ELF-1 (cell line): ENCODE measurements around the gene JMY.
A peak's percentile ranks its signal among the peaks of the same experiment; 100 is the strongest.

Source experiments
- DNase-seq: peaks from one replicate; pipeline ENCODE4 v3.0.0-alpha.2; 2016; ENCODE audit warnings: low read depth, low spot score

The JMY gene

DNA sequence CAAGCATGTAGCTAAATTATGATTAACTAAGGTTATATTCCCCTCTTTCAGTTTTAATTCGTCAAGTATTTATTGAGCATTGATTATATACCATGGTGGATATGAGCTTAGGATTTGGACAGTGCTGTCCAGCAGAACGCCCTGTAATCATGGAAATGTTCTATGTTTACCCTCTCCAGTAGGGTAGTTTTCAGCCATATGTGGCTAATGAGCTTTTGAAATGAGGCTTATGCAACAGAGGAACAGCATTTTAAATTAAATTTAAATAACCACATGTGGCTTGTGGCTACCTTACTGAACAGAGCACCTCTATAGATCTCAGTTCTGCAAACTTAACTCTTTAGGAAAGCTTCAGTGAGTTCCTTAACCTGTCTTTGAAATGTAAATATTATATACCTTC, 59.1 kb downstream of the JMY start:
- no peak for DNase-seq

DNA sequence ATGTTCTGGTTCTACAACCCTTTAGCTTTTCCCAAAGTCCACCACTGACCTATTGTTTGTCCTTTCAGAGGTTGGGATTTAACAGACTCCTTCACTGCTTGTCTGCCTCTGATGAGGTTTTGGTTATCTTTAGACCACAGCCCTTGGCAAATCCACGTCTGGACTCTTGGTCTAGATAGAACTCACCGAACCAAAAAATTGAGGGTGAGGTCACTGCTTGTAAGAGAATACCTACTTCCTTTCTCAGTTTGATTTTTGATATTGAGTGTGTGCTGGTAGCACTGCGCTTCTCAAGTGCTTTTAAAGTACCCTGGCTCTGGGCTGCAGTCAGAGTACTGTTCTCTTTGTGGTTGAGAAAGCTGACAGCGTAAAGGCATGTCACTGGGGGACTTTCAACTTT, 61.7 kb downstream of the JMY start:
- DNase-seq = peak; percentile 2

DNA sequence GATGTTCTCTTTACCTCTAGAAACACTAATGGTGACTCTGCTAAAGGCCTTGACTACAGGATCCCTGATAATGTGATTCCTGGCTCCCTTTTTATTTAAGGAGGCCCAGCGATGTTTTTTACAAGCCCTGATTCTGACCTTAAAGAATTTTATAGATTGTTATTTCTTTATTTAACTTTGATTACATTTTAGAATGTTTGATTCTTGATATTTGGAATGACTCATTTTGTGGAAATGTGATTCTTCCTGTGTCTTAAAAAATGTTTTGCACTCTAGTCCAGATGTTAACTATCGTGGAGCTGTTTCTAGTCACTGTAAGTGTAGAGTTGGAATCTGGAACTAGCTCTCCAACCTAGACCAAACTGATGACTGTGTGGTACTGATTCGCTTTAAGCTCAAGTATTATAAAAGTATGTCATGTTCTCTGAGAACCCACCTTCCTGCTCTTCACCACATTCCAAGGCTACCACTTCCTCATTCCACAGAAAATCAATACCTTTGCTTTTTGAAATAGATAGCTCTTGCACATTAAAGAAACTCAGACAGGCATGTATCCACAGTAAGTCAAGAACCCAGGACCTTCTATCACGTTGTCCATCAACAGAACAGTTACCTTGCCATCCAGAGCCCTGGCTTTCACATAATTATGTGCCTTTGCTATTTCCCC, 65.2 kb downstream of the JMY start:
- DNase-seq = no peak

DNA sequence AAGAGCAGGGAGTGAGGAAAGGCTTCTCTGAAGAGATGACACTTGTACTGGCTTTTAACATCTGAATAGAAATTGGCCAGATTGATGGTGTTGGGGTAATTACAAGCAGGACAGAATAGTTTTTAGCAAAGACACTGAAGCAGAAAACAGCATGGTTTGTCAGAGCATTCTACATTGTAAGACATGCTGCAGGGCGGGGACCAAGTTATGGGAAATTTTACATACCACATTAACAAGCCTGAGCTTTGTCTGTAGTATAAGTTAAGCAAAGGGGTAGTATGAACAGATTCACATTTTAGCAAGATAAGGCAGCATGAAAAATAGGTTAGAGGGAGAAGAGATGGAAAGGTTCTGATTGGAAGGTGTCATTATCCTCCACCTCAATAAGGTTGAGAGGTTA, 66.5 kb downstream of the JMY start:
- no peak for DNase-seq

DNA sequence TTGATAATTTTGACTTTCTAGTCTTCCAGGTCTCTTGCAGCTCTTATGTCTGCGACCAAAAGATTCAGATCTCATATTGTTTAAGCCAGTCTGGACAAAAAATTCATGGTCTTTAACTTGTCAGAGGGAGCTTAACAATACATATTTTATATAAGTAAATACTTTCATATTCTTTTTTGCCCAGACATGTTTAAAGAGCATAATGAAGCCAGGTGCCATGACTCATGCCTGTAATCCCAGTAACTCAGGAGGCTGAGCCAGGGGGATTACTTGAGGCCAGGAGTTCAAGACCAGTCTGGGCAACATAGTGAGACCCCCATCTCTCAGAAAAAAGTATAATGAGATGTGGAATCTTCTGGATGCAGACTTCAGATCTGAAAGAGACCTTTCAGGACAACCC, 69.8 kb downstream of the JMY start:
- no peak for DNase-seq

GRCh38 chr5:79318935-79319614, 83.1 kb downstream of the JMY start:
- no peak for DNase-seq

DNA sequence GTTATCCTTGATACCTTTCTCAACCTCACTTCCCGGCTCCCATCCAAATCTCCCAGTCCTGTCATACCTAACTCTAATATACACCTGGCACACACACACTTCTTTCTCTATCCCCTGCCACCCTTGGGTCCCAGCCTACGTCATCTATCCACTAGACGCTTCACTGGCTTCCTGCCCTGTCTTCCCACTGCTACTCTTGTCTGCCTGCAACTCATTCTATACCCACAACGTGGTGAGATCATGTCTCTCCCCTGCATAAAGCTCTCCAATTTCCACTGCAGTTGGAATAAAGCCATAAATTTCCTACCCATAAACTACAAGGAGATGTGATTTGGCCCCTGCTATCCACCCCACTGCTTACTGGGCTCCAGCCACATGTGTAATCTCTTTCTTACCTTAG, 93.5 kb downstream of the JMY start:
- no peak for DNase-seq

DNA sequence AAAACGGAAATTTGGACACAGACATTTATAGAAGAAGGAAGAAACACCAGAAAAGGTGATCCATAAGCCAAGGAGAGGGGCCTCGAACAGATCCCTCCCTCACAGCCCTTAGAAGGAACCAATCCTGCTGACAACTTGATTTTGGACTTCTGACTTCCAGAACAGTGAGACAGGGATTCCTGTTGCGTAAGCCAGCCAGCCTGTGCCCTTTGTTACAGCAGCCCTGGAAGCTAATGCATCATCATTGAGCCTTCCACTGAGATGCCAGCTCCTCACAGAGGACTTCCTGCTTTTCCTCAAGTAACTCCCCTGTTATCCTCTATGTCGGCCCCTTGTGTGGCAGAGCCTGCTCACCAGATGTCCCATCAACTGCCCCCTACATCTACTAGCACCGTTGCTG, 94.1 kb downstream of the JMY start:
- DNase-seq = no peak

- no peak for DNase-seq
Measured at GRCh38 chr5:79333852-79334557, 98.1 kb downstream of the JMY start.

DNA sequence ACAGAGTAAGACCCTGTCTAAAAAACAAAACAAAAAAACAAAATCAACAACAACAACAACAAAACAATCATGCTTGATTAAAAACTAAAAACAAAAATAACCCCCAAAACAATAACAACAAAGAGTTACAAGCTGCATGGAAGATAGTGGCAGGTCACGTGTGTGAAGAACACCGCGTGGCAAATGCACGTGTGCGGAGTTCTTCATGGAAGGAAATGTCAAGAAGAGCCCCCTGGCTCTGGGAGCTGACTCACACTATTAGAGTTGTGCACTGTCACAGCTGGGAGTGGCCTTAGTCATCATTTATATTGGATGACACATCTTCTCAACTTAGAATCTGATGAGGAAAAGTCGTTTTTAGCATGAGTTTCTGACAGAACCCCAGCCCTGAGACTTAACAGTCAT, 110.5 kb downstream of the JMY start:
- DNase-seq = no peak

DNA sequence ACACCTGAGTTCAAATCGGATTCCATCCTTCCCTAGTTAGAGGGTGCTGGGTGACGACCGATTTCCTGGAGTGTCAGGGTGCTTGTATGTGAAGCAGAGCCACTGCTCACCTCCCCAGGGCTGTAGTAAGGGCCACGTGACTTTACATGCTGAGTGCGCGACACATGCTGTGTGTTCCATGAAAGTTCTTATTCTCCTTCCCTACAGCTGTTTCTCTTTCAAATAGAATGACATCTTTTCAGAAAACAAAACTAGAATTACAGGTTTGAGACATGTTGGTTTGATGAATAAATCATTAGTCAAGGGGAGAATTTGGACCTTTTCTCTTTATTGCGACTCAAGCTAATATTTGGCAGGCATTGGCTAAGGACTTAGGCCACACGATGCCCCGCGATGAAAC, 113.1 kb downstream of the JMY start:
- no peak for DNase-seq

DNA sequence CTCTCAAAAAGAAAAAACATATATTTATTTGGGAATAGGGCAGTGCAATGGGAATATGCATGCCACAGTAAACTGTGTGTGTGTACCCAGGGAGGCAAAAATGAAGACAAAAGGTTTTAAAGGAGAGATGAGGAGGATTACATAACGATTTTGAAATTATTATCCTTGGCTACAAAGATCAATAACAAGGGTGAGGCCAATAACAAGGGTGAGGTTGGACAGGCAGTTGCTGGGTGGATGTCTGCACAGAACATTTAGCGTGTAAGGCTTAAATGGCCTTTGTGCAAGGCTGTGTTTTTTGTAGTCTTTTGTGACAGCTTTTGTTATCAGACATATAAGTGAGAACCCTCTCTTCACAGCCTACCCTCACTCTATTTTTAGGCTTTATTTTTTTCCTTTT, 114.0 kb downstream of the JMY start:
- DNase-seq = no peak

DNA sequence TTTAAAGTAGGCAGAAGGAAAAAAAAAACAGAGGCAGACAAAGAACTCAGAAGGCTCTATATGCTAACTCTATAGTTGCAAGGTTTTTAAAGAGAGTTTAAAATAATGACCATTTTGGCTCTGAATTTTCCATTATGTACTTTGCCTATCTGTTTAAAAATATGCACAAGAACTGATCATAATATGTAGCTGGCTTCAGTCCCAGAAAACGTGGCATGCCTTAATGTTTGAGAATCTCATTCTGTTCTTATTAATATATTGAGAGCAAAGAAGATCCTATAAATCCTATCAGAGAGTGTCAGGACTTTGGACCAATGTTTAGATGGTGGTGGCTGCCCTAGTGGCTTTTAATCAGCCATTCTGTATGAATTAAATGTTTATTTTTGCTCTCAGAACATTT, 121.5 kb downstream of the JMY start:
- DNase-seq = no peak
